CD4-positive, alpha-beta T cell treated with Interleukin-1 beta for 1 hour (primary cell): ENCODE results near the gene RCOR3.
"Not testable (repeated sequence)": the region's sequence is repeated elsewhere in the genome, so short reads cannot be mapped to it uniquely, and the experiment has no call there.

Experiments
- DNase-seq, 2 donors: peaks; one replicate each; pipeline ENCODE4 v3.0.0-alpha.2; 2020 to 2022

RCOR3 gene

GRCh38 chr1:211260141-211261107, 1.3 kb downstream of the RCOR3 start:
- DNase-seq: peak; percentile 48 to 61

DNA sequence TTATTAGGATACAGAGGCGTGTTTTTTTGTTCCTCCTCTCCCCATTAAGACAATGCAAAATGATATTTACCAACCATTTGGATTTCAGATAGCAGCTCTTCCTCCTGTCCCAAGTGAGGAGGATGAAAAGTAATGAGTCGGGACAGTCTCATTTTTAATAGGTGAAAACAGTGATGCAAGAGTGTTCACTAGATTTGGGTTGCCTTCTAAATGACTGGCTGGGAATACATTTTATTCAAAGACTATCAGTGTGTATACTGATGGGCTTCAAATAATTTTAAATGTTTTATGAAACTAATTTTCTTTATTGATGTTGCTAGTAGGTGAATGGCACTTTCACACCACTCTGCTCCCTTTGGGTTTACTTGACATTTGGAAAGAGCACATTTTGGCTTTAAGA, 2.1 kb downstream of the RCOR3 start:
- DNase-seq: no peak

DNA sequence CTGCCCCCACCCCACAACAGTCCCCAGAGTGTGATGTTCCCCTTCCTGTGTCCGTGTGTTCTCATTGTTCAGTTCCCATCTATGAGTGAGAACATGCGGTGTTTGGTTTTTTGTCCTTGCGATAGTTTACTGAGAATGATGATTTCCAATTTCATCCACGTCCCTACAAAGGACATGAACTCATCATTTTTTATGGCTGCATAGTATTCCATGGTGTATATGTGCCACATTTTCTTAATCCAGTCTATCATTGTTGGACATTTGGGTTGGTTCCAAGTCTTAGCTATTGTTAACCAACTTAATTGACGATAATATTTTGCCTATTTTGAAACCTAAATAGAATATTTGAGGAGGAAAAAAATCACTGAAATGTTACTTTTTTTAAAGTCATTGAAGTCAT, 3.9 kb downstream of the RCOR3 start:
- not testable (repeated sequence) for DNase-seq

DNA sequence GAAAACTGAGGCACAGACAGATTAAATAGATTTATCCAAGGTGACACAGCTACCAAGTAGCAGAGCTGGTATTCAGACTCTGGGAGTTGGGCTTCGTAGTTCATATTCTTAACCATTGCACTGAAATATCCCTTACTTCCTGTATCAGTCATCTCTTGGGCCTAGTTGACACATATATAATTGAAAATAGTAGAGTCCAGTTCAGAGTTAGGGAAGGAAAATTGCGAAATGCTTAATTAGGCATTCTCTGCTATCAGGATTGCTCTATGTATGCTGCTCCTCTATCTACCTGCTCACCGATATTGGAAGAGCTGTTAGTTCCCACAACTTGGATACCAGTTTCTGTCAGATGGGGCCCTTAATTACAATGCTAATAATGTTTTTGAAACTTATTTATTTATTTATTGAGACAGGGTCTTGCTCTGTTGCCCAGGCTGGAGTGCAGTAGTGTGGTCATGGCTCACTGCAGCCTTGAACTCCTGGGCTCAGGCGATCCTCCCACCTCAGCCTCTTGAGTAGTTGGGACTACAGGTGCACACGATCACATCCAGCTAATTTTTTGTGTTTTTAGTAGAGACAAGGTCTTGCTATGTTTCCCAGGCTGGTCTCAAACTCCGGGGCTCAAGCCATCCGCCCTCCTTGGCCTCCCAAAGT, 8.2 kb downstream of the RCOR3 start:
- DNase-seq: no peak

DNA sequence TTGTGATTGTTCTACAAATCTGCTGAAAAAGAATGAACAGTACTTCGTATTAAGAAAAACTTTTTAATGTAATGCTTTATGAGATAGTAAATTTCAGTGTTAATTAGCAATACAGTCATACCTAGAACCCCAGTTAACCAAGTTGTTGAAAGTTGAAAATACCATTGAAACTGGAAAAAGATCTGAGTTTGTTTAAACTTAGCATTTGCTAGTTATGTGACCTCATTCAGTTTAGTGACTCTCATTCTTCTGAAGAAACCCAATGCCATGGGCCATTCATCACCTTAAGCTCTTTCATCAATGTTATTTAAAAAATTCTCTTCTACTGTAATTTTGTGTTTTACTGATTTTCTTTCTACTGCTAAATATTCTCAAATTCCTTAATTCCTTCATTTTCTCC, 20.2 kb downstream of the RCOR3 start:
- DNase-seq: no peak

GRCh38 chr1:211280910-211281309, 21.7 kb downstream of the RCOR3 start:
- DNase-seq: no peak

GRCh38 chr1:211281320-211282022, 22.3 kb downstream of the RCOR3 start:
- no peak for DNase-seq

- DNase-seq: no peak
Measured at GRCh38 chr1:211282023-211282373, 22.8 kb downstream of the RCOR3 start.

DNA sequence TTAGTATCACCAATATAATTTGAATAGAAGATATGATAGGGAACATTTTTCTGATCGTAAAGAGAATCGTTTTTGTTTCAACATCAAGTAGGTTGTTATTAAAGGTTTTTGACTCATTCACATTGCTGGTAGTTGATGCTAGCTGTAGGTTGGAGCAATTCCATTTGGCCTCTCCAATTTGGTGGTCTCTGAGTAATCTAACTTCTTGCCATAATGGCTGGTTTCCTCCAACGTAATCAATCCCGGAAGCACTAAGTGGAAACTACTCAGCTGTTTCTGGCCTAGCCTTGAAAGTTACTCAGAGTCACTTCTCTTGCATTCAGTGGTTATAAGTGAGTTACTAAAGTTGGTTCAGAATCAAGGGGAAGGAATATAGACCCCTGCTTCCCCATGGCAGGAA, 26.0 kb downstream of the RCOR3 start:
- no peak for DNase-seq

GRCh38 chr1:211287218-211287617, 28.1 kb downstream of the RCOR3 start:
- no peak for DNase-seq

DNA sequence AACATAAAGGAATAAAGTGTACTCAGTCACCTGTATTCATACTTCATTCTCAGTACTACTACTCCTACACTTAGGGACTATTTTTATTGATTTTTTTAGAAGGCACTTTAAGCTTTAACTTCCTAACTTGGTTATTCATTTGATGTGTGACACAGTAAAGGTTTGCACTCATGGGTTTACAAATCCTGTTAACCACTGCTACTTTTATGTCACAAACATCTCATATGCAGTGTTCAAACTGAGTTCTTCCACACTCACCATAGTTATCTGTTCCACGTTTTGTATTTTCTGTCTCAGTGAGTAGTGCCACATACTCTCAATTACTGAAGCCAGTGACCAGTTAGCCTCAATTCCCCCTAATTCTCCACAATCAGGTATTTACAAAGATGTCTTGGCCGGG, 33.2 kb downstream of the RCOR3 start:
- DNase-seq: no peak

DNA sequence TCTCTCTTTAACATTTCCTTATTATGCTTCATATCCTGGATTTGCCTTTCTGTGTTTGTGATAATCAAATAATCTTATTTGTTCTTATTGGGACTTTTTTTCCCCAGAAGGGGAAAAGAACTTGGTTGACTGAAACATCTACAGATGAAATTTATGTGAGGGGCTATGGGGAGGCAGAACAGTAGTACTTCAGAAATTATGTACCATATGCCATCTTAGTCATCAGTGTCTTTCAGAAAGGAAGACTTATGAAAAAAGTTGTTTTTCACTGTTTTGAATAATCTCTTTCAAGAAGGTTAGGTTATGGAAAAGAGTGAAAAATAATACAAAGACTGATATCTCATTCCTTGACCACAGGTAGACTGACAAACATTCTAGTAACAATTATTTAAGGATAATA, 37.2 kb downstream of the RCOR3 start:
- DNase-seq: no peak

DNA sequence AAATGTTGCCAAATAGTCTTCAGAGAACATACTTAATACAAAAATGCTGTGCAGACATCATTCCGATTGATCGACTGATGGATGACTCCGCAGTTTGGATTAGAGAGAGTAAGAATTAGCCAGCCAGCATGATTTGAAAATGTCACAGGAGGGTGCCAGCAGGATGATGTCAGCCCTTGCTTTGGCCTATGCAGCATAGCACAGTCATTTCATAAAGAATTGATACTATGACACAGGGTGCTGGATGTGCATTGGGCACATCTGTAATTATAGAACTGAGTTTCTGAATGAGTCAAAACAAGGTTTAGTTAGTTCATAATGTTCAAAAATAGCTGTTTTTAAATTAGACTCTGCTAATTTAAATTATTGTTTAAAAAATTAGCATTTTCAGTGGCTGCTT, 45.9 kb downstream of the RCOR3 start:
- DNase-seq: no peak

DNA sequence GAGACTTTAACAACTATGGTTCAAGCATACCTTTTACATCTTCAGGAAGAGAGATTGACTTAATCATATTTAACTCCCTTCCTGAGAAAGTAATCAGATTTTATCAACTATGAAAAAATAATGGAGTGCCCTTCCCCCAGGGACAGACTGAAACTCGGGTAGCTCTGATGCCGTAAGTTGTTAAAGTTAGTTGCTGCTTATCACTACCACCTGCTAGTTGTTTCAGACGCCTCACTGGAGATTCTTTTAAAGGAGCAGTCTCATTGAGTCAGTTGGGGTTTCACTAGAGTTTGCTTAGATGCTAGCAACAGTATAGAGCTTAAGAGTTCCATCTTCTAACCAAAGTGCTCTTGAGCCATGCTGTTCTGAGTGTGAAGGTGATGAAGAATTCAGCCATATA, 50.5 kb downstream of the RCOR3 start:
- DNase-seq: no peak

DNA sequence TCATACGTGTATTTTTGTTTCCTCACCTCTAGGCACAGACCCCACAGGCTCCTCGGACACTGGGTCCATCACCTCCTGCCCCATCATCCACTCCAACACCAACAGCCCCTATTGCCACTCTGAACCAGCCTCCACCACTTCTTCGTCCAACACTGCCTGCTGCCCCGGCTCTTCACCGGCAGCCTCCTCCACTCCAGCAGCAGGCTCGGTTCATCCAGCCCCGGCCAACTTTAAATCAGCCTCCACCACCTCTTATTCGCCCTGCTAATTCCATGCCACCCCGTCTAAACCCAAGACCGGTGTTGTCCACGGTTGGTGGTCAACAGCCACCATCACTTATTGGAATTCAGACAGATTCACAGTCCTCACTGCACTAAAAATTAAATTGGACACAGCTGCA, 54.2 kb downstream of the RCOR3 start:
- no peak for DNase-seq

DNA sequence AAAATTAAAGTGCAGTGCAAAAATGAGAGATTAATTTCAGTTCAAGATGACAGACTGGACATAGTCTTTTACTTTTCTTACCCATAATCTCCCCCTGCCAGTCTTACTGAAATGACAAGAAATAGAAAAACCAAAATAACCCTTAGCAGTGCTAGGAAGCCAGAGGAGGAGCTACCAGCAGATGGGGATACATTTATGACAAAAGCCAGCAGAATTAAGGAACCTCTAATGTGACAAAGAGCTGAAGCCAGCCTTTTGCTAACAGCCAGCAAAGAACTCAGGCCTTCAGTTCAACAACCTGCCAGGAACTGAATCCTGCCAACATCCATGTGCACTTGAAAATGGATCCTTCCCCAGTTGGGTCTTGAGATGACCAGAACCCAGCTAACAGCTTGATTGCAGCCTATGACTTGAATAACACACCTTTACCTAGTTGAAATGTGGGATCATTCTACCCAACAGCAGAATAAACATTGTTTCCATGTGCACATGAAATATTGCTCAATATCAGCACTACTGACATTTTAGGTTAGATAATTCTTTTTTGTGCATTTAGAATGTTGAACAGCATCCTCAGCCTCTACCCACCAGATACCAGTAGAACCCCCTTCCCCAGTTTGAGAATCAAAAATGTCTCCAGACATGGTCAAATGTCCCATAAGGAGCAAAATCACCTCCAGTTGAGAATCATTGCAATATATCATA, 59.6 kb downstream of the RCOR3 start:
- no peak for DNase-seq

DNA sequence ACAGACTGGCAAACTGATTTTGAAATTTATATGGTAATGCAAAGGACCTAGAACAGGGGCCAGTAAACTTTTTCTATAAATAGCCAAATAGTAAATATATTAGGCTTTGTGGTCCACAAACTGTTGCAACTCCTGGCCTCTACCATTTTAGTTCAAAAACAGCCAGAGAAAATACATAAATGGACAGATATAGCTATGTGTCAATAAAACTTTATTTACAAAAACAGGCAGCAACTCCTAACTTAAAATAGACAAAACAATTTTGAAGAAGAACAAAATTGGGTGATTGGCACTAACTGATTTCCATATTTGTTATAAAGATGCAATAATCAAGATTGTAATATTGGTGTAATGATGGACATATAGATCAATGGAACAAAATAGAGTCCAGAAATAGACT, 60.7 kb downstream of the RCOR3 start:
- no peak for DNase-seq

DNA sequence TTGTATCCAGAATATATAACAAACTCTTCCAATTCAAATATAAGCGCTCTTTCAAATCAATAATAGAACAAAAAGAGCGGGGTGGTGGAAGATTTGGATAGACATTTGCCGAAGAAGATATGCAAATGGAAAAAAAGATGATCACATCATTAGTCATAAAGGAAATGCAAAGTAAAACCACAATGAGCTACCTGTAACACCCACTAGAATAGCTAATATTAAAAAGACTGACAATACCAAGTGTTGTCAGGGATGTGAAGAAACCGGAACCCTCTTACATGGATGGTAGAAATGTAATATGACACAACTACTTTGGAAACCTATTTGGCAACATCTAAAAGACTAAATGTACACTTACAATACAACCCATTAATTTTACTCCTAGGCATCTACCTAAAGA, 61.8 kb downstream of the RCOR3 start:
- no peak for DNase-seq

DNA sequence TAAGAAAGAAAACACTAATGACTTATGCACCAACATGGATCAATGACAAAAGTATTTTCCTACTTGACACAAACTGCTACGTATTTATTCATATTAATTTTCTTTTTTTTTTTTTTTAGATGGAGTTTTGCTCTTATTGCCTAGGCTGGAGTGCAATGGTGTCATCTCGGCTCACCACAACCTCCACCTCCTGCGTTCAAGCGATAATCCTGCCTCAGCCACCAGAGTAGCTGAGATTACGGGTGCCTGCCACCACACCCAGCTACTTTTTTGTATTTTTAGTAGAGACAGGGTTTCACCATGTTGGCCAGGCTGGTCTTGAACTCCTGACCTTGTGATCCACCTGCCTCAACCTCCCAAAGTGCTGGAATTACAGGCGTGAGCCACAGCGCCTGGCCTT, 62.5 kb downstream of the RCOR3 start:
- not testable (repeated sequence) for DNase-seq

DNA sequence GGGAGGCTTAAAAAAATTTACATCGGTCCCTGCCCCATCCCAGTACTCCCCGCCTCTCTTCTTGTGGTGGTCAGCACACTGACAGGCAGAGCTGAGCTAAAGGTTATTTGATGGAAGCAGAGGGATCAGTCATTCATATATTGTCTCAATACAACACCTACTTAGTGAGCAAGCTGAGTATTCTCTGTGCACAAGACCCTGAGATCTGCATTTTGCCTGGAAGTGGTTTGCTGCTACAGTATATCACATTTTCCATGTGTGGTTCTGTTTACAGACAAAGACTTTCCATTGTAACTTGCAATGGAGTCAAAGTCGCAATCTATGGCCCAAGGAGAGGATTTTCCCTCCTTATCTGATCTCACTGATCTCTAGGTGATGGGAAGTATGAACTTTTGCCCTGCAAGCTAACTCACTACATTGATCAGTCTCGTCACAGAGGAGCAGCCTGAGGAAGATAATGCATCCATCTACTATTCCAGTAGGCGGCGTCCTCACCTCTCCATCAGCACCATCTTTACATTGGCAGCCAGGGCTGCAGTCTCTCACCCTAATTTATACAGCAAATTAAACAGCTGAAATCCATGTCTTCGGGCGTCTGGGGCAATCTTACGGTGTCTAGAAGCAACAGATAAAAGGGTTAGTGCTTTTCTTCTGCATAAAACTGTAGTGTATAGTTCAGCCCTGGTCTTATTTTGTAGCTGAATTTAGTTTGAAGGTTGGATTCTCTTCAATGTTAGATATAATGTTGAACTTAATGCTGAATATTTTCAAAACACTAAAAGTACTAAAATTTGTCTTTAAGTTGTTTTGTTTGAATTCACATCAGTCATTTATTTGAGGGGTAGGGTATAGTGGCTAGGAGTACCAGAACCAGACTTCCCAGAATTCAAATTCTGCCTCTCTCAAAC, 64.2 kb downstream of the RCOR3 start:
- DNase-seq: peak; percentile 69 to 76

- no peak for DNase-seq
Measured at GRCh38 chr1:211324992-211325775, 66.0 kb downstream of the RCOR3 start.
